Nephron (organoid): ENCODE measurements around the gene LAMP5.

Experiments
- H3K27ac Mint-ChIP-seq, 3 experiments: 2 replicates each; pipeline ENCODE4 v1.8.0; 2020; ENCODE audit warnings: mixed read lengths in 3 of 3, mild to moderate bottlenecking in 2 of 3, moderate library complexity in 1 of 3
- H3K27me3 Mint-ChIP-seq: 2 replicates; pipeline ENCODE4 v1.8.0; 2021; ENCODE audit warnings: low read depth, mild to moderate bottlenecking, moderate library complexity, mixed read lengths
- H3K36me3 Mint-ChIP-seq: 2 replicates; pipeline ENCODE4 v1.8.0; 2020; ENCODE audit warnings: low read depth, mixed read lengths
- H3K4me1 Mint-ChIP-seq: 2 replicates; pipeline ENCODE4 v1.8.0; 2020; ENCODE audit warnings: mixed read lengths
- H3K4me3 Mint-ChIP-seq, 3 experiments: 2 replicates each; pipeline ENCODE4 v1.8.0; 2020; ENCODE audit warnings: mild to moderate bottlenecking in 3 of 3, mixed read lengths in 3 of 3, moderate library complexity in 2 of 3
- H3K9me3 Mint-ChIP-seq: 2 replicates; pipeline ENCODE4 v1.8.0; 2020; ENCODE audit warnings: mixed read lengths
- CTCF ChIP-seq, 3 experiments: fragments of 200-600 bp; sonication (generic); IDR thresholded peaks; one replicate each; pipeline ENCODE4 v1.5.0; 2021; ENCODE audit warnings: antibody characterized with exemption in 3 of 3; ENCODE audit not compliant: unreplicated experiment in 3 of 3

Gene LAMP5

DNA sequence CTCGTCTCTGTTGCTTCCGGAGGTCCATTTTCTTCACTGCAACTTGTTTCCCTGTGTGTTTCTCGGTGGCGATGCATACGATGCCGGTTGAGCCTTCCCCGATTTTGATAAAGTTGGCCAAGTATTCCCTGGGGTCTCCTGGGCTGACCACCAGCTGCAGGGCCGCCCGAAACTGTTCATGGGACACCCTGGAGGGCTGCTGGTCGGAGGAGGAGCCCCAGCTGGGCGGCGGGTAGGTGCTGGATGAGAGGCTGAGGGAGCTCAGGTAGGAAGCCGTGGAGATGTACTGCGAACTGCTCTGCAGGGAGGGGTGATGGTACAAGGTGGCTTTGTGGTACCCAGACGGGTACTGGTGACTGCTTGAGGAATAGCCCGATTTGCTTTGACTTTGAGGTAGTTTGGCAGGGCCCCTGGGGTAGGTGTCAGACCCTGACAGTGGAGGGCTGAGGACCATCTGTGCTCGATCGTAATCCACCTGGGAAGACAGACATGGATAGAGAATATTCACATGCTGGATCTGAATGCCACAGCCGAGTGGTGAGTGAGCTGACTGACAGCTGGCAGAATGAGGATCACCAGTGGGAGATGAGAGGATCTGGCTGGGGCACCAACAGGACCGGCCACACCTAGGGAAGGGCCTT is 51.6 kb downstream of the LAMP5 start:
- no peaks in the 10 kb centered on the region for H3K36me3 Mint-ChIP-seq
- H3K4me1 Mint-ChIP-seq, result no peaks in the 10 kb centered on the region
- TF ChIP-seq CTCF (IDR thresholded peaks at IDR 0.05; ENCODE audit: unreplicated experiment in 3 of 3), result no peak
- H3K4me3 Mint-ChIP-seq, result no peak overlapping the region
- no peak overlapping the region for H3K27ac Mint-ChIP-seq
- peaks cover 29% of the 10 kb centered on the region for H3K27me3 Mint-ChIP-seq
- no peaks in the 10 kb centered on the region for H3K9me3 Mint-ChIP-seq

- Mint-ChIP-seq H3K9me3 (no peaks in the 10 kb centered on the region), H3K36me3 (no peaks in the 10 kb centered on the region), H3K4me3 (no peak overlapping the region), H3K27ac (no peak overlapping the region), H3K27me3 (peaks cover 21% of the 10 kb centered on the region), H3K4me1 (no peaks in the 10 kb centered on the region)
- no peak for TF ChIP-seq CTCF (IDR thresholded peaks at IDR 0.05; ENCODE audit: unreplicated experiment in 3 of 3)
These were observed 52.6 kb downstream of the LAMP5 start for GRCh38 chr20:9566977-9567376.

GRCh38 chr20:9570612-9571011 is 56.2 kb downstream of the LAMP5 start:
- no peak overlapping the region for H3K4me3 Mint-ChIP-seq
- H3K9me3 Mint-ChIP-seq, result no peaks in the 10 kb centered on the region
- H3K27me3 Mint-ChIP-seq, result peaks cover 32% of the 10 kb centered on the region
- TF ChIP-seq CTCF (IDR thresholded peaks at IDR 0.05; ENCODE audit: unreplicated experiment in 3 of 3), result no peak
- no peak overlapping the region for H3K27ac Mint-ChIP-seq
- peaks cover 21% of the 10 kb centered on the region for H3K4me1 Mint-ChIP-seq
- no peaks in the 10 kb centered on the region for H3K36me3 Mint-ChIP-seq

DNA sequence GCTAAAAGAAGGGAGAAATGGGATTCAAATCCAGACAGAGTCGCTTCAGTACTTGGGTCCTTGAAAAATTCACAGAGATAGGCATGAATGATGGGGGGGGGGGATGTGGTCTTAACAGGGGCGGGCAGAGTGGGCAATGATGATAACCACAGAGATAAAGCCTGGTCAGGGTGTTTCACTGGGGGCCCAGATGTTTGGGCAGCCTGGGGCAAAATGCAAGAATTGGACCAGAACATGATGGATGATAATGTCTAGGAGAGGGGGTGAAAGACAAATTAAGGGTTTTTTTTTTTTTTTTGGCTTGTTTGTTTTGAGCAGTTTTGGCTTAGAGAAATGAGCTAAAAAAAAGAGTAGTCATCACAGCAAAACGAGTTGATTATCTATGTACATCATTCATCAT is 57.4 kb downstream of the LAMP5 start:
- peak overlapping the region in 1 of 3 experiments; percentile 75 for H3K27ac Mint-ChIP-seq
- no peaks in the 10 kb centered on the region for H3K36me3 Mint-ChIP-seq
- peaks cover 24% of the 10 kb centered on the region for H3K27me3 Mint-ChIP-seq
- H3K4me1 Mint-ChIP-seq, result peaks cover 21% of the 10 kb centered on the region
- TF ChIP-seq CTCF (IDR thresholded peaks at IDR 0.05; ENCODE audit: unreplicated experiment in 3 of 3), result no peak
- H3K4me3 Mint-ChIP-seq, result no peak overlapping the region
- no peaks in the 10 kb centered on the region for H3K9me3 Mint-ChIP-seq

DNA sequence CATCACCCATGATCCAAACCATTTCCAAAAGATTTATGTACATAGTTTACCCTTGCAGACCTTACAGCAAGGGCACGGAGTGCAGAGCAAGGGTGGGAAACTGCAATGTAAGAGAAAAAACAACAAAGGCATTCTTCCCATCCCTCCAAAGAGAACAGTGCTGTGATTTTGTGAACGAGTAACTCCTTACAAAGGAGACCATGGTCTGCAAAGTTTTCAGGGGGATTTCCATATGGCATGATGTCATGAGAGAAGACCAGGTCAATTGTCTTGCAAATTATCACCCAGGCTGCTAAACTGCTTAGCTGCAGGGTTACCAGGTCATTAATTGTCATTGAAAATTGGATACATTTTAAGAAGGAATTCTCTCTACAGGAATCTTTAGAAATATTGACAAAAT is 58.3 kb downstream of the LAMP5 start:
- no peak overlapping the region for H3K4me3 Mint-ChIP-seq
- H3K9me3 Mint-ChIP-seq, result no peaks in the 10 kb centered on the region
- H3K4me1 Mint-ChIP-seq, result peaks cover 28% of the 10 kb centered on the region
- peaks cover 28% of the 10 kb centered on the region for H3K27me3 Mint-ChIP-seq
- TF ChIP-seq CTCF (IDR thresholded peaks at IDR 0.05; ENCODE audit: unreplicated experiment in 3 of 3), result no peak
- H3K36me3 Mint-ChIP-seq, result no peaks in the 10 kb centered on the region
- H3K27ac Mint-ChIP-seq, result peak overlapping the region; percentile 43 to 75 (median 66)
